HL-60 (cell line): Measurements from ENCODE around the gene ANKRD6.

ENCODE experiments used
- CTCF ChIP-seq: IDR thresholded peaks from one replicate; pipeline ENCODE4 v1.5.1; 2011; ENCODE audit warnings: low read length, control low read depth, inconsistent platforms; ENCODE audit not compliant: insufficient read depth
- POLR2AphosphoS5 ChIP-seq: IDR thresholded peaks from 2 replicates; pipeline ENCODE4 v1.6.1; 2012; ENCODE audit warnings: low read depth
- REST ChIP-seq: IDR thresholded peaks from 2 replicates; pipeline ENCODE4 v1.6.1; 2012; ENCODE audit warnings: low read depth; ENCODE audit not compliant: insufficient replicate concordance

- TF ChIP-seq CTCF (no peak), REST (no peak), POLR2AphosphoS5 (no peak)
These were observed 39.3 kb upstream of the ANKRD6 start for GRCh38 chr6:89393659-89394058.
